GM18520 (cell line): ENCODE results near the gene HELQ.
"Not testable (repeated sequence)": the region's sequence is repeated elsewhere in the genome, so short reads cannot be mapped to it uniquely, and the experiment has no call there.

ENCODE experiments used
- ATAC-seq: cut with Tn5 transposase; IDR thresholded peaks from one replicate; pipeline ENCODE4 v1.9.1; 2021; ENCODE audit not compliant: unreplicated experiment

The HELQ gene

DNA sequence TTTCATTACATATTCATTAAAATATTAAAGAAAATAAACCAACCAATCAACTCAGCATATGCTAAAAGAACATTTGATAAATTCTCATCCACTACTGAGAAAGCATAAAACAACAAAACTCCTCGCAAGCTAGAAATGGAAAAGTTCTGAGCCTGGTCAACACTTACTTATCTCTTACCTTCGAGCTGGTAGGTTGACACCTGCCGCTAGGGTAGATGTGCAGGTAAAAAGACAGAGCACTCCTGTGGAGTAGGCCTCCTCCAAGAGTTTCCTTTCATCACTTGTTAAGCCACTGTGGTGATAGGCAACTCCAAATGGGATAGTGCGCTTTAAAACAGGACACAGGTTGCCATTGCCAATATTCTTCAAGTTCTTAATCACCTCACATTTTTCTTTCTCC is 18.9 kb downstream of the HELQ start:
- no peak for ATAC-seq

DNA sequence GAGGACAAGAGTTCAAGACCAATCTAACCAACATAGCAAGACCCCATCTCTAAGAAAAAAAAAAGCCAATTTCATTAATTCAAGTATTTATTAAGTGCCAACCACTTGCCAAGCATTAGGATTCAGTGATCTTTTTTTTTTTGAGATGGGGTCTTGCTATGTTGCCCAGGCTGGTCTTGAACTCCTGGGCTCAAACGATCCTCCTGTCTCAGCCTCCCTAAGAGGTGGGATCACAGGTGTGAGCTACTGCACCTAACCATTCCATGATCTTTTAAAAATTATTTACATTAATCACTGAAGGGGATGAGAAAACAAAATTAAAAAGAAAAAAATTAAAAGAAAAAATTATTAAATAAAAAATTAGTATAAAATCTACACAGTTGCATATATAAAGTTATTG is 24.4 kb downstream of the HELQ start:
- ATAC-seq = no peak

DNA sequence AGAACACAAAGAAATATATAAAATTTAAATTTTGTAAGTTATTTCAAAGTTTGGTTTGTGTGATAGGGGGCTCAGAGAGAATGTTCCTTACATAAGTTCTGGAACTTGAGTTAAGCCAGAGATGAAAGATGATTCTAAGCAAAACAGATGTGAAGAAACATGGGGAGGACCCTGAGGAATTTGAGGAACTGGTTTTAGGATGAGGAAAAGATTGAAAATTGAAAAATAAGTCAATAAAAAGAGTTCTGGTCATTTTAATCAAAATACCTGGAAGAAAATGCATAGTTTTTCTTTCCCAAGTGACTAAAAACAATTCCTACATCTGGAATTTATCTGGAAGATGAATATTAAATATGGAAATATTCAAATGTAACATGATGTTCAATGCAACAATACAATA is 37.4 kb downstream of the HELQ start:
- no peak for ATAC-seq

DNA sequence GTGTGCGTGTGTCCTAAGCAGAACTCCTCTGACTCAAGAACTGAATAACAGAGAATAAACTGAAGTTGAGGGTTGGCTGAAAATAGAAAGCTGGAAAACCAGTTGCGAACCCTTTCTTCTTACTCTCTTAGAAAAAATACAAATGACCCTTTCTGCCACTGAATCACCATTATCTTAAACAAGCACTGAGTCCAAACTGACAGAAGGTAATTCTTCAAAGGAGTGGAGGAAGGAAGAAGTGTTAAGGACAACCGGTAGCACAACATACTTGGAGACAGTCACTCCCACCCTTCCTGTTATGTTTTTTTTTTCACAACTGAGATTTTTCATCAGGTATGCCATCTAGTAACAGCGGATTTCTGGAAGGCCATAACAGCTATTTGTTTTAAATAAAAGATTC is 38.1 kb downstream of the HELQ start:
- ATAC-seq = no peak

DNA sequence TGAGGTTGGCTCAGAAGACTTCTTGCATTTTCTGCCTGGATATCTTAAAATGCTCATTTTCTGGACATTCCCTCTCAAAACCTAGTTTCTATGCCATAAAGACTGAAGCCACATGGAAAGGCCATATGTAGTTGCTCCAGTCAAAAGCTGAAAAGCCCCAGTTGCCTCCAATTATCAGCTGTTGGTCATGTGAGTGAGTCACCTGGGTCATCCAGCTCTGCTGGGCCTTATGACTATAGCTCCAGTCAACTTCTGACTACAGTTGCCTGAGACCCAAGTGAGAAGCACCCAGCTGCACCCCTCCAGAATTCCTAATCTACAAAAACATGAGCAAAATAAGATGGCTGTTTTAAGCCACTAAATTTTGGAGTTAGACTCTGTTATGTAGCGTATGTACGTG is 41.9 kb downstream of the HELQ start:
- ATAC-seq = no peak

DNA sequence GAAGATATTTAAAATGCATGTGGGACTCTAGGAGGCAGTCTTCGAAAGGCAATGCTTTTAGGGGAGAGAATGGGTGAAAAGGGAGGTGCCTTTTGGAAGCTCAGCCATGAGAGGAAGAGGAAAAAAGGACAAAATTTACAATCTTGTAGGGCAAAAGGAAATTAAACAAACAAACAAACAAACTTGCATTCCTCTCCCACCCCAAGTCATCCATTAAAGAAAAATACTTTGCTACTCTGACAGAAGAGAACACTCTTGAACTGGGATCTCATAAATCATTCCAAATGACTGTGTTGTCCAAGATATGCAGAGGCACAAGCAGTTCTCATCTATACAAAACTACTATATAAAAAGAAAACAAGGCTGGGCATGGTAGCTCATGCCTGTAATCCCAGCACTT is 46.7 kb downstream of the HELQ start:
- no peak for ATAC-seq

DNA sequence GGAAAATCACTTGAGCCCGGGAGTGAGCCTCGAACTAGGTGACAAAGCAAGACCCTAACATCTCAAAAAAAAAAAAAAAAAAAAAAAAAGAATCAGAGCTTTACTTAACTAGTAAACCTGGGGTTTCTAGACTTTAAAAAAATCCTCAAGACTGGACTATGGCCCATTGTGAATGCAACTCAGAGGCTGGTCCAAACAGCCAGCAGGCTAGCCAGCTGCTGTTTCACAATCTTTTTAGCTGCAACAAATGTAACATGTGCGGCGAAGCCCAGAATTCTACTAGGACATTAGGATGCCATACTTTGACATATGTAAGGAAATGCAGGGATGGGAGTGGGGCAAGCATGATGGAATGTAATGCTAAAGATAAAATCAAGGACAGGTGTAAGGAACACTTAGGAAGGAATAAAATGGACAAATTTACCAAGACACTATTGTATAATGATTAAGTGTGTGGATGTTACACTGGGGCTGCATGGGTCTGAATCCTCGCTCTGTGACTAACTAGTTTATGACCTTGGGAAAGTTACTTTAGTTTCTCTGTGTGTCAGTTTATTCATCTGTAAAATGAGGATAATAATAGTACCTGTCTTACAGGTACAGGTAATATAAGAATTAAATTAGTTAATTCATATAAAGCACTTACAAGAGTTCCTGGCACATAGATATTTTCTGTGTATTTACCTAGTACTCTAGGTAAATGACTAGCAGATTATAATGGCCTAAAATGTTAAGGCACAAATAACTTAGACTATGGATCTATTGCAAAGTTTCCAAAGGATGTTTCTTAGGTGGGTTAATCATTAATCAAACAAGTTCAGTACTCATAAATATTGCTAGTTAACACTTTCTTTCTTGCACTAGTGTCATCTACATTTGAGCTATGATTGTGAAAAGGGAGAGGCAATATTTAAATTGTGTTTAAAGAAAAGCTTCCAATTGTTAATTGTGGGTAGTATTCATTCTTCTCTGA is 49.5 kb downstream of the HELQ start:
- ATAC-seq = no peak

DNA sequence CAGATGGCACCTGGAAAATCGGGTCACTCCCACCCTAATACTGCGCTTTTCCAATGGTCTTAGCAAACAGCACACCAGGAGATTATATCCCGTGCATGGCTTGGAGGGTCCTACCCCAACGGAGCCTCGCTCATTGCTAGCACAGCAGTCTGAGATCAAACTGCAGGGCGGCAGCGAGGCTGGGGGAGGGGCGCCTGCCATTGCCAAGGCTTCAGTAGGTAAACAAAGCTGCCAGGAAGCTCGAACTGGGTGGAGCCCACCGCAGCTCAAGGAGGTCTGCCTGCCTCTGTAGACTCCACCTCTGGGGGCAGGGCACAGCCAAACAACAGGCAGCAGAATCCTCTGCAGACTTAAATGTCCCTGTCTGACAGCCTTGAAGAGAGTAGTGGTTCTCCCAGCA is 57.5 kb downstream of the HELQ start:
- ATAC-seq = not testable (repeated sequence)

DNA sequence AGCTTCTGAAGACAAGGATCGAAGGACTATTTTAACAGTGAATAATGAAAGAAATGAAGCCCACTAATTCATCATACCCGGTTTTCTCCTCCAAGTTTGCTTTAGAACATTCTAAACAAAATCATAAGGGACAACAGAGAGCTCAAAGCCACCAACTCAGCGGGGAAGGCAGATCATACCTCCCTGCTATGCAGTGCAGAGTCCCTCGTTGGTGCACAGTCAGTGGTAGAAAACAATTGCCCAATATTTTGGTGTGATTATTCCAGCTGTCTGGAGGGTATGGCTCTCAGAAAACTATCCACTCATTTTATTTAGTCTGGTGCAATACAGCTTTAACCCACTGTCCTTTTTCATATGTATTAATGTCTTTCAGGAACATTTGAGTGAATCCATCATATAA is 61.7 kb downstream of the HELQ start:
- no peak for ATAC-seq

DNA sequence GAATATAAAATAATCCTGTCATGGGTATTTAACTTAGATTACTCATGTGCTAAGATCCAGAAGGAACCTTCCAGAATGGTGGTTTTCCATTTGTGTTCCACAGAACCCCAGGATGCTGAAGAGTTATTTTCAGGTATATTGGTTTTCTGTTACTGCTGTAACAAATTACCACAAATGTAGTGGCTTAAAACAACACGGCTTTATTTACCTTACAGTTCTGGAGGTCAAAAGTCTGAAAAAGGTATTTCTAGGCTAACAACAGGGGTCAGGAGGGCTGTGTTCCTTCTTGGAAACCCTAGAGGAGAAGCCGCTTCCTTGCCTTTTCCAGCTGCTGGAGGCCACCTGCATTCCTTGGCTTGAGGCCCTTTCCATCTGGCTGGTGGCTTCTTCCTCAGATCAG is 63.1 kb downstream of the HELQ start:
- no peak for ATAC-seq

DNA sequence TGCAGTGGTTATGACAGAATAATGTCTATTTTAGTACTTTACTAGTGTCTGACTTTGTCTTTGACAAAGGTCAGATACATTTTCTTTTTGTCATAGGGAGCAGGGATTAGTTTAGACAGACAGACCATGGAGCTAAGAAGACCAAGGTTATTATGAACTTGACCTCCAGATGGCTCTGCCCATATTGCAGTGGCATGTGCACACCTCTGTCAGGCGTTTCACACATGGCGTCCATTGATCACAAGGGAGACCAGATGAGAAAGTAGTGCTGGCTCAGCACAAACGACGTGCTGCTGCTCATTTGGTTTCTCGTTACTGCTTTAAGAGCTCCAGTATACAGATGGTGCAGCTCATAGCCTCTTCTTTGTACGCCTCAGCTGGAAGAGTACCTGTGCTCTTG is 64.7 kb downstream of the HELQ start:
- ATAC-seq = no peak

DNA sequence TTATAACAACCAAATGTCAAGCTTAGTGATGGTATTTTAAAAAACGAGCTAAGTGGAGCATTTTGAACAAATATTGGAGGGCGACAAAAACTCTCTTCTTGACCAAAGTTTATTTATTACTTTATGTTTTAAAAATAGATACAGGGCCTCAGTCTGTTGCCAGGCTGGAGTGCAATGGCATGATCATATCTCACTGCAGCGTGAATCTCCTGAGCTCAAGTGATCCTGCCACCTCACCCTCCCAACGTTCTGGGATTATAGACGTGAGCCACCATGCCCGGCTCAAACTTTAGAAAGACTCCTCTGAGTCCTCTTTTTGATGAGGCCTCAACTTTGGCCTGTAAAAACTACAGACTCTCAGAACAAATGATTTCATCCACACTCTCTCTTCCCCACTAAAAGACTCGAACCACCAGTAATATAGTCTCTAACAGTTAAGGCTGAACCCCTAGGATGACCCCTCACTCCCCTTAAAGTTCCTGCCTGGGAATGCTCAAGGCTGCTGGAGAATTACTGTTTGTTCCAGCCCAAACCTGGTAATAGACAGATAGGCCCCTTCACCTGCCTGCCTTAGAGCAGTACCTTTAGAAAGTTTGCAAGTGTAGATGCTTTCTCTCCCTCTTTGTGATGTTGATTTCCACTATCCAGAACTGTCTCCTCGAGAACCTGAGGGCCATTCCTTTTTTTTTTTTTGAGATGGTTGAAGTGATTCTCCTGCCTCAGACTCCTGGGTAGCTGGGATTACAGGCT is 65.7 kb downstream of the HELQ start:
- no peak for ATAC-seq

DNA sequence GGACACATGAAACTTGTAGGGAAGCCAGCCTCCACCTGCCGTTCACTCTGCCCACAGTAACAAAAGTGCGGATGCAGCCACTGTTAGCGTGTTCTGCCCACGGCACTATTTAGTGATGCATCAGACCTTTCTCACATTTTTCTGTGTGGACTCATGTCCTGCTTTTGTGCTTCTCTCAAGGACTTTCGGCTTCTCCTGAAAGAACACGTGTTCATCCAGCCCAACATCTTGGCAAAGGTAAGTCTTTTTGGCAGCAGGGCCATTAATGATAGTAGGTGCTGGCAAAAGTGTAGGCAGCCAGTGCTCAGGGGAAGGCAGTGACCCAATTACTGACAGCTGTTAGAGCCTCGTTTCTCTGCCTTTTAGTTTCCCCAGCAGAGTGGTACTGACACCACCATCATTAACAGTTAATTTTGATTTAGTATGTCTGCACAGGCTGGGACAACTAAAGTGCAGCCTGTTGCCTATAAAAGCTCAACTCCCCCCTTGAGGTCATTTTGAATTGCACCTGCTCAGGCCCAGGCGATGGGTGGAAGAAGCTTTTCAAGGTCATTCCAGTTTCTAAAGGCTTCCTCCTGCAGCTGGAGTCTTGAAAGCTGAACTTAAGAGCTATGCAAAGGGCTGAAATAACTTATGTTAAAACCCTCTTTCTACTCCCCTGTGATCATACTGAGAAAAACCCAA is 66.4 kb downstream of the HELQ start:
- no peak for ATAC-seq

DNA sequence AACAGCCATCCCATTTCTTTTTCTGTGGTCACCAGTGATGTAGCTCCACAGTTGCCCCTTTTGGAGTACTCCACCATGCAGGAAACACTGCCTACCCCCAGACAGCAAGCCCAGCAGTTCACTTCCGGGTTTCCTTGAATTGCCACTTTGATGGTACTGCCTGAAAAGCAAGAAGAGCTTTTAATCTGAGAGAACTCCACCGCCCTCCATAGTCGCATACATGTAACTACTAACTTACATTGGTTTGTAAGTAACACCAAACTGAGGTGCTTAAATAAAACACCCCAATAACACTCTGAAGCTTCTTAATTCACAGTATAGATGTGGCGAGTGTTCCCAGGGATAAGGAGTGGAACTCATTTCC is 67.3 kb downstream of the HELQ start:
- ATAC-seq = no peak

DNA sequence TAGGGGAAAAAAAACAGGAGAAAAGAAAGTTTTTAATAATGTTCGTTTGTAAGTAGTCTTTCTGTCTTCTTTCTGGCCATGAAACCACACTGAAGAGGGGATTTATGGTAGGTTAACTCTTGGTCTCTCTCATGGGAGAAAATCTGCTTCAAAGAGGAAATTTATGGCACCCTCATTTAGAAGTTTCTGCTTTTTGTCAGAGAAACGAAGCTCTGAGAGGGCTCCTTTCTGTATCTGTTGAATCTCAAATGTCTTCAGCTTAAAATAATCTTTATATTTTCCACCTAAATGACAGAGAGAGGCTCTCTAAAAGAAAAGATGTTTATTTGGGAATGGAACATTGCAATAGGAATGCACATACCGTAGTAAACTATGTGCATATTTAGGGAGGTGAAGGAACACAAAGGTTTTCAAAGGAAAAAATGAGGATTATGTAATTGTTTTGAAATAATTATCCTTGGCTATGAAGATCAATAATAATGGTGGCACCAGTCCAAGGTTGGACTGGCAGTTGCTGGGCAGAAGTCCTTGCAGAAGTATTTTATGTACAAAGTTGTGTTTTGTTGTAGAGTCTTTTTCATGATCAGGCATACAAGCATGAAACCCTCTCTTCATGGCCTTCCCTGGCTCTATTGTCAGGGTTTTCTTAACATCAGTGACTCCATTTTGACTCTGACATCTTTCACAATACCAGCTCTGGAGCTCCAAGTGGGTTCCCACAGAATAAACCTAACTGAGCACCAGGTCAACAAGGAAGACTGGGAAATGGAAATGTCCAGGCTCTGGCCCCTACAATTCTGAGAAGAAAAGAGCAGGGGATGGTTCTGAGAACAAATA is 67.9 kb downstream of the HELQ start:
- ATAC-seq = no peak

DNA sequence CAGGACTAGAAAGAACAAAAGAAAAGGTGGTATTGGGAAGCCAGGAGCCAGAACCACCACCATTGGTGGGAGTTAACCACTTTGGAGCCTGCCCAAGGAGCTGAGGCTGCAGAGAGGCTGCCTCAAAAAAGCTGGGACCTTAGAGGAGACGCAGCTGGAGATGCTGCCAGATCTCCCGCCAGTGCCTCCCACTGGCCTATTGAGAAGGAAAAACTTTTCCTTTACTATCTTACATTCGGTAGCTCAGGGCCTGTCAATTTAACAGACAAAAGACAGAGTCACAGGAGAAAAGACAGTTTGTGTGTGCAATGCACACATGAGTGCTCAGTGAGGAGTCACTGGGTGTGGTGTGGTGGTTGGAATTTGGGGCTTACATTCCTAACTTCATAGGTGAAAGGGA is 68.6 kb downstream of the HELQ start:
- no peak for ATAC-seq

DNA sequence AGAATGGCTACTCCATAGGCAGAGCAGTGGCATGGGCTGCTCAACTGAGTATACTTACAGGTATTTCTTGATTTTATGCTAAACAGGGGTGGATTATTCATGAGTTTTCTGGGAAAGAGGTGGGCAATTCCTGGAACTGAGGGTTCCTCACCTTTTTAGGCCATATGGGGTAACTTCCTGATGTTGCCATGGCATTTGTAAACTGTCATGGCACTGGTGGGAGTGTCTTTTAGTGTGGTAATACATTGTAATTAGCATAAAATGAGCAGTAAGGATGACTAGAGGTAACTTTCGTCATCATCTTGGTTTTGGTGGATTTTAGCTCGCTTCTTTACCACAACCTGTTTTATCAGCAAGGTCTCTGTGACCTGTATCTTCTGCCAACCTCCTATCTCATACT is 72.8 kb downstream of the HELQ start:
- ATAC-seq = no peak

DNA sequence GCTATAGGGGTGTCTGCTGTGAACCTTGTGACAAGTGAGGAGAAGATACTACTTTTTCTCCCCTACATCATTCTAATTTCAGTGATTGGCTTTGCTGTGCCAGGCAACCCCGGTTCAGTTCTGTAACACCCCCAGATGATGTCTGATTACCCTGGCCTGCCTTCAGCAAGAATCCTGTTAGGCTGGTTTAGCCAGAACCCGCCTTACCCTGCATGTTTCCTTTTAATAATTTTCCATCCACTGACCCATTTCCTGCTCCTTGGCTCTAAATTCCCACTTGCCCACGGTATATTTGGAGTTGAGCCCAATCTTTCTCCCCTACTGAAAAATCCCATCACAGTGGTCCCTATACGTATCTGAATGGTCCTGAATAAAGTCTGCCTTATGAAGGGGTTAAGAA is 74.5 kb downstream of the HELQ start:
- no peak for ATAC-seq

DNA sequence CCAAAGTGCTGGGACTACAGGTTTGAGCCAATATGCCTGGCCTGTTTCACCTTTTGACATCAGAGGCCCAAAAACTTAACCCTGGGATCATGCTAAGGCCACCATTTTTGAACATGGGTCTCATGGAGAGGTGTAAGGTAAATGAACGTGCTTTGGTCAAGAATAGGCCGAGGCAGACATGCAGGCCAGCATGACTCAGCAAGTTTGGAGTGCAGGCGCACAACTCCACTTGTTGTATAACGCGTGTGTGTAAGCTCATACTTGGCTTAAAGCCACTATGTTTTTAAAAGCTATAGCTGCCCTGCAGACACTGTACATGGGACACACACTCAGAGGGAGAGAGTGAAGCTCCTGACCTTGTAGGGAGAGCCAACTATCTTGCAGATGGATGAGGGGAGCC is 77.2 kb downstream of the HELQ start:
- ATAC-seq = no peak

DNA sequence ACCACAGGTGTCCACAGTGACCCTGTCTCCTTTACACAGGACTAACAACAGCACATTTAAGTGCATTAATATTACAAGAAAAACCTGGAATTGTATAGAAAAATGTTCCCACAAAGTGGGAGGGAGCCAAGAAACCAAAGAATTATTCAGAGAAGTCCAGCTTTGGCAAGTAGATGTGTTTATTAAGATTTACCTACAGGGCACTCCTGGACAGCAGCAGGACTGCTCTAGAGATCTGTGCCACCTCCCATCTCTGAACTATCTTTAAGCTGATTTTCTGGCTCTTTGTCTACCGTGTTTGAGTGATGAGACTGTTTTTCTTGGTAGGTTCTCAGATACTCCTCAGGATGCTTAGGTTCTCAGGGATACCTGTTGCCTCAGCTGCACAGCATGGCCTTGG is 82.7 kb downstream of the HELQ start:
- ATAC-seq = no peak

DNA sequence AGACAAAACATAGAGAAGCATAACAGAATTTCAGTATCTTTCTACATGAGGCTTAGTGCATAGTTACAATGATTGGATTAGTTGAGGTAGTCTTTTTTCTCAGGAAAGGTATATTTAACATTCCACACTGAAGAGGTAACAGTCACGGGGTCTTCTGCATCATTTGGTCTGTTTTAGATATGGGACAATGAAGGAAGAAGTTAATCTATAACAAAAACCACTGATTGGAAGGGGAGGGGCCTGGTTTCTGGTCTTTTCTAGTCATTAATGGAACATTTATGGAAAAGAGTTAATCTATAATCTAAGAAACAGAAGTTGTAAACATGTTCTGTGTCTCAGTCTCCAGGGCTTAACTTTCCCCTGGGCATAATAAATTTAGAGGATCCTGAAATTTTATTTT is 83.7 kb downstream of the HELQ start:
- no peak for ATAC-seq
